Trophoblast cell (in vitro differentiated cells and primary cell): ENCODE data around the gene PTBP1.

ENCODE experiments used
- DNase-seq, 2 donors: peaks; one replicate each; pipeline ENCODE4 v3.0.0-alpha.2; 2016
- H2AFZ ChIP-seq: 2 replicates; pipeline ENCODE4 v1.6.1; 2013; ENCODE audit warnings: low read length, moderate library complexity, mild to moderate bottlenecking; ENCODE audit not compliant: insufficient read depth, poor library complexity
- H2AK5ac ChIP-seq: 2 replicates; pipeline ENCODE4 v1.6.1; 2013; ENCODE audit warnings: mild to moderate bottlenecking, low read length
- H2BK120ac ChIP-seq: 2 replicates; pipeline ENCODE4 v1.6.1; 2013; ENCODE audit warnings: low read length, mild to moderate bottlenecking, moderate library complexity; ENCODE audit not compliant: insufficient read depth, poor library complexity
- H2BK12ac ChIP-seq: 2 replicates; pipeline ENCODE4 v1.6.1; 2013; ENCODE audit warnings: mild to moderate bottlenecking, low read length, moderate library complexity
- H2BK5ac ChIP-seq: 2 replicates; pipeline ENCODE4 v1.6.1; 2013; ENCODE audit warnings: low read length, low read depth, moderate library complexity, mild to moderate bottlenecking; ENCODE audit not compliant: poor library complexity
- H3K14ac ChIP-seq: 2 replicates; pipeline ENCODE4 v1.6.1; 2013; ENCODE audit warnings: mild to moderate bottlenecking, low read length
- H3K18ac ChIP-seq: 2 replicates; pipeline ENCODE4 v1.6.1; 2013; ENCODE audit warnings: mild to moderate bottlenecking, low read length
- H3K23ac ChIP-seq: 2 replicates; pipeline ENCODE4 v1.6.1; 2013; ENCODE audit warnings: low read length
- H3K27ac ChIP-seq: 2 replicates; pipeline ENCODE4 v1.5.1; 2013; ENCODE audit warnings: low read depth, mild to moderate bottlenecking, inconsistent platforms, low read length, moderate library complexity
- H3K27me3 ChIP-seq: 2 replicates; pipeline ENCODE4 v1.6.1; 2013; ENCODE audit warnings: inconsistent platforms, mild to moderate bottlenecking, low read length, moderate library complexity; ENCODE audit not compliant: insufficient read depth
- H3K36me3 ChIP-seq, 2 experiments: 1 replicate in 1 of 2; 2 replicates in 1 of 2; pipeline ENCODE4 v1.6.1; 2013; ENCODE audit warnings: low read length in 2 of 2, mild to moderate bottlenecking in 2 of 2, moderate library complexity in 1 of 2; ENCODE audit not compliant: insufficient read depth in 2 of 2, control insufficient read depth in 1 of 2
- H3K4ac ChIP-seq: 2 replicates; pipeline ENCODE4 v1.6.1; 2013; ENCODE audit warnings: low read depth, mild to moderate bottlenecking, low read length, moderate library complexity
- H3K4me1 ChIP-seq, 2 experiments: 1 replicate in 1 of 2; 2 replicates in 1 of 2; pipeline ENCODE4 v1.6.1; 2013; ENCODE audit warnings: low read length in 2 of 2, mild to moderate bottlenecking in 2 of 2, moderate library complexity in 1 of 2; ENCODE audit not compliant: insufficient read depth in 2 of 2, control insufficient read depth in 1 of 2
- H3K4me2 ChIP-seq: 2 replicates; pipeline ENCODE4 v1.6.1; 2013; ENCODE audit warnings: inconsistent platforms, mild to moderate bottlenecking, low read length, moderate library complexity
- H3K4me3 ChIP-seq: 2 replicates; pipeline ENCODE4 v1.5.1; 2013; ENCODE audit warnings: mild to moderate bottlenecking, low read depth, low read length, inconsistent platforms
- H3K79me1 ChIP-seq: one replicate; pipeline ENCODE4 v1.6.1; 2013; ENCODE audit warnings: low read length
- H3K79me2 ChIP-seq: 2 replicates; pipeline ENCODE4 v1.6.1; 2013; ENCODE audit warnings: low read length, mild to moderate bottlenecking; ENCODE audit not compliant: control insufficient read depth, insufficient read depth, poor library complexity
- H3K9ac ChIP-seq: 2 replicates; pipeline ENCODE4 v1.6.1; 2013; ENCODE audit warnings: mild to moderate bottlenecking, low read length
- H3K9me3 ChIP-seq: 2 replicates; pipeline ENCODE4 v1.6.1; 2013; ENCODE audit warnings: low read depth, mild to moderate bottlenecking, control low read depth, inconsistent platforms, low read length; ENCODE audit not compliant: insufficient read depth
- H4K12ac ChIP-seq: 2 replicates; pipeline ENCODE4 v1.6.1; 2013; ENCODE audit warnings: low read depth, mild to moderate bottlenecking, low read length, moderate library complexity
- H4K8ac ChIP-seq: 2 replicates; pipeline ENCODE4 v1.6.1; 2013; ENCODE audit warnings: low read depth, mild to moderate bottlenecking, low read length, moderate library complexity
- H4K91ac ChIP-seq: one replicate; pipeline ENCODE4 v1.6.1; 2013; ENCODE audit warnings: low read depth, mild to moderate bottlenecking, low read length, moderate library complexity
- whole genome bisulfite sequencing: extraction: QIAGEN DNeasy Blood & Tissue Kit; methylation state at CpG from one replicate; pipeline ENCODE4 v1.1.7; 2013; ENCODE audit warnings: missing lambda C conversion rate; ENCODE audit not compliant: insufficient read length, insufficient coverage; ENCODE audit errors: extremely low coverage; 5-methylcytosine and 5-hydroxymethylcytosine counted together

PTBP1 gene

GRCh38 chr19:769616-770015 is 27.6 kb upstream of the PTBP1 start:
- WGBS: no CpG with 5 or more reads among the region's 6 CpGs
- no peak overlapping the region for H3K4ac ChIP-seq
- peaks cover 9% of the 10 kb centered on the region for H3K79me1 ChIP-seq
- H3K9me3 ChIP-seq: no peaks in the 10 kb centered on the region
- no peak for DNase-seq
- H2AK5ac ChIP-seq: peak overlapping the region; percentile 13
- no peak overlapping the region for H2AFZ ChIP-seq
- H3K23ac ChIP-seq: no peak overlapping the region
- no peak overlapping the region for H3K4me2 ChIP-seq
- H3K27me3 ChIP-seq: no peaks in the 10 kb centered on the region
- H3K4me1 ChIP-seq: peaks cover 5 to 11% of the 10 kb centered on the region in 2 experiments
- no peak overlapping the region for H4K12ac ChIP-seq
- H3K79me2 ChIP-seq: no peaks in the 10 kb centered on the region
- no peak overlapping the region for H3K27ac ChIP-seq
- H3K9ac ChIP-seq: no peak overlapping the region
- H3K18ac ChIP-seq: no peak overlapping the region
- no peaks in the 10 kb centered on the region for H3K36me3 ChIP-seq
- H2BK120ac ChIP-seq: no peak overlapping the region
- H3K4me3 ChIP-seq: no peak overlapping the region
- H2BK5ac ChIP-seq: no peak overlapping the region
- H4K8ac ChIP-seq: no peak overlapping the region
- no peak overlapping the region for H3K14ac ChIP-seq
- H2BK12ac ChIP-seq: peak overlapping the region; percentile 14
- H4K91ac ChIP-seq: peak overlapping the region; percentile 38

DNA sequence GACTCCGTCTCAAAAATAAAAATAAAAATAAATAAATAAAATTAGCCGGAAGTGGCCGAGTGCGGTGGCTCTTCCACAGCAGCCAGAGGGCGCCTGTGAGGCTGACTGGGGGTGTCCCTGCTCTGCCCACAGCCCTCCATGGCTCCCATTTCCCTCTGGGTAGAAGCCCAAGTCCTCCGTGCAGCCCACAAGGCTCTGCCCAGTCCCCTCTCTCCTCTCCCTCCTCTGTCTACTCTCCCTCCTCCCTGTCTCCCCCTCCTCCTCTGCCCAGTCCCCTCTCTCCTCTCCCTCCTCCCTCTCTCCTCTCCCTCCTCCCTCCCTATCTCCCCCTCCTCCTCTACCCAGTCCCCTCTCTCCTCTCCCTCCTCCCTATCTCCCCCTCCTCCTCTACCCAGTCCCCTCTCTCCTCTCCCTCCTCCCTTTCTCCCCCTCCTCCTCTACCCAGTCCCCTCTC is 25.9 kb upstream of the PTBP1 start:
- H2BK5ac ChIP-seq: no peak overlapping the region
- H3K4me3 ChIP-seq: no peak overlapping the region
- H3K79me2 ChIP-seq: no peaks in the 10 kb centered on the region
- H3K4me1 ChIP-seq: peaks cover 5 to 11% of the 10 kb centered on the region in 2 experiments
- H4K91ac ChIP-seq: no peak overlapping the region
- no peaks in the 10 kb centered on the region for H3K9me3 ChIP-seq
- H3K79me1 ChIP-seq: peaks cover 9% of the 10 kb centered on the region
- DNase-seq: peak; percentile 38 to 65
- H3K23ac ChIP-seq: no peak overlapping the region
- no peak overlapping the region for H4K12ac ChIP-seq
- no peak overlapping the region for H3K14ac ChIP-seq
- H2BK12ac ChIP-seq: no peak overlapping the region
- H3K27ac ChIP-seq: no peak overlapping the region
- H3K36me3 ChIP-seq: no peaks in the 10 kb centered on the region
- H3K4me2 ChIP-seq: no peak overlapping the region
- no peak overlapping the region for H3K9ac ChIP-seq
- no peak overlapping the region for H2AFZ ChIP-seq
- no peak overlapping the region for H3K18ac ChIP-seq
- no peak overlapping the region for H3K4ac ChIP-seq
- no peaks in the 10 kb centered on the region for H3K27me3 ChIP-seq
- no peak overlapping the region for H4K8ac ChIP-seq
- no CpG with 5 or more reads among the region's 6 CpGs for WGBS
- no peak overlapping the region for H2BK120ac ChIP-seq
- H2AK5ac ChIP-seq: no peak overlapping the region

- Histone ChIP-seq H3K9ac (no peak overlapping the region), H2BK120ac (no peak overlapping the region), H2AK5ac (peak overlapping the region; percentile 90), H3K9me3 (no peaks in the 10 kb centered on the region), H3K79me2 (no peaks in the 10 kb centered on the region), H3K79me1 (peaks cover 9% of the 10 kb centered on the region), H3K27ac (no peak overlapping the region), H3K4me3 (no peak overlapping the region), H2BK12ac (peak overlapping the region; percentile 67), H3K14ac (no peak overlapping the region), H3K18ac (no peak overlapping the region), H3K27me3 (no peaks in the 10 kb centered on the region), H3K4me1 (peaks cover 5 to 11% of the 10 kb centered on the region in 2 experiments), H3K36me3 (no peaks in the 10 kb centered on the region), H4K8ac (no peak overlapping the region), H4K12ac (no peak overlapping the region), H3K4ac (no peak overlapping the region), H2AFZ (no peak overlapping the region), H3K23ac (no peak overlapping the region), H4K91ac (no peak overlapping the region), H2BK5ac (no peak overlapping the region), H3K4me2 (no peak overlapping the region)
- no CpG with 5 or more reads among the region's 5 CpGs for WGBS
- no peak for DNase-seq
Observed at GRCh38 chr19:772063-772462, 25.2 kb upstream of the PTBP1 start.

DNA sequence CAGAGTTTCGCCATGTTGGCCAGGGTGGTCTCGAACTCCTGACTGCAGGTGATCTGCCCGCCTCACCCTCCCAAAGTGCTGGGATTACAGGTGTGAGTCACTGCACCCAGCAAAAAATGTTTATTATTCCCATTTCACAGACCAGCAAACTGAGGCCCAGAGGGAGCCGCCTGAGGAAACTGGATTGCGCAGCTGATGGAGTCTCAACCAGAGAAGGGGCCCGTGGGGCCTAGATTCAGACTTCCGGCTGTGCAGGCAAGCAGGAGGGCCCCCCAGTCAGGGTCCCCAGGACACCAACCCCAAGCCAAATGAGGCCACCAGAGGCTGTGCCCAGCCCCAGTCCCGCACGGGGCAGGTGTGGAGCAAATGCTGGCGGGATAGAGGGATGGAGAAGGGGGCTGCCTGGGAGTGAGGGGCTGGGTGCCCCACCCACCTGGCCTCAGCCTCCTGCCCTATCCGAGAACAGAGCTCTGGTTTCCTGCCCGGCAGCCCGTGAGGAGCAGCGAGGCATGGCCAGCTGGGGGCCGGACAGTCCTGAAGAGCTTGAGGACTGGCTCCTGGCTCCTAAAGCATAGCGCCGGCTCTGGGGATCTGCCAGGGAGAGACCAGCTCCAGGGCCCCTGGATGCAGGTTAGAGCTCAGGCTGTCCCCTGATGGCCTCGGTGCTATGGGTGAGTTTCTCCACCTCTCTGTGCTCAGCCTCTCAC is 24.4 kb upstream of the PTBP1 start:
- WGBS: no CpG with 5 or more reads among the region's 18 CpGs

More for the DNA sequence above, 24.4 kb upstream of the PTBP1 start:
- Histone ChIP-seq H2AFZ (no peak overlapping the region), H3K27ac (no peak overlapping the region), H3K23ac (no peak overlapping the region), H3K4me2 (no peak overlapping the region), H4K91ac (no peak overlapping the region), H3K9me3 (no peaks in the 10 kb centered on the region), H3K9ac (no peak overlapping the region), H3K79me2 (no peaks in the 10 kb centered on the region), H3K27me3 (no peaks in the 10 kb centered on the region), H4K12ac (no peak overlapping the region), H3K79me1 (peaks cover 7% of the 10 kb centered on the region), H3K36me3 (no peaks in the 10 kb centered on the region), H3K4ac (no peak overlapping the region), H2BK5ac (no peak overlapping the region), H3K4me1 (peaks cover 6 to 10% of the 10 kb centered on the region in 2 experiments), H3K4me3 (no peak overlapping the region), H3K18ac (no peak overlapping the region), H3K14ac (no peak overlapping the region), H2BK12ac (no peak overlapping the region), H2AK5ac (peak overlapping the region; percentile 0), H2BK120ac (no peak overlapping the region), H4K8ac (no peak overlapping the region)
- DNase-seq: no peak
